HL-60 (cell line): ENCODE measurements around the gene DPEP2.

ENCODE experiments used
- CTCF ChIP-seq: IDR thresholded peaks from one replicate; pipeline ENCODE4 v1.5.1; 2011; ENCODE audit warnings: low read length, control low read depth, inconsistent platforms; ENCODE audit not compliant: insufficient read depth
- GABPA ChIP-seq: IDR thresholded peaks from 2 replicates; pipeline ENCODE4 v1.6.1; 2012; ENCODE audit warnings: low read depth
- POLR2AphosphoS5 ChIP-seq: IDR thresholded peaks from 2 replicates; pipeline ENCODE4 v1.6.1; 2012; ENCODE audit warnings: low read depth

DNA sequence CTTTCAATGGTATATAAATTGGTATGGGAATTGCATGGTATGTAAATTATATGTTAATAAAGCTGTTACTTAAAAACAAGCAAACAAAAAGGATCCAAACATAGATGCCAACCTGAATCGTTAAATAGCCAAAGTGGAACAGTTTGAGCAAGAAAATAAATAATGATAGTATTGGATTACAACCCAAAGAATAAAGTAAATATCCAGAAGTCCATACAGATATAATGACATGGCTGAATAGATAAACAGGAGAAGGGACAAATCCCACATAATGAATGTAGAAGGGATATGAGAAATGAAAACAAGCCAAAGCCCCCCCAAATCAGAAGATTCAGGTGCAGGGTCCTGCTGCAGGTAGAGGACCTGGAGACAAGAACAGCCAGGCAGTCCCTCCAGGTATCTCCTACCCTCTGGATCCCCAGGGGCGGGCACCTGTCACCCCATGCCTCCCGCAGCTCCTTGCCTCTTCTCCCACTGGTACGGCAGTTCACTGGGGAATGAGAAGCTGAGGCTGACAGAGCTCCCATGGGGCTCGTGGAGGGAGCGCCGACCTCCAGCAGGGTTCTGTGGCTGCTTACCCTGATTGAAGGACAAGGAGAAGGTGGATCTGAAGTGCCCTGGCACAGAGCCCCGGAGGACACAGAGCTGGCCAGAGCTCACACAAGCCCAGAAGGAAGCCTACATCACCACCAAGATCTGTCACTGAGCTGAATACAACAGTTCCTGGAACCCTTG lies 45.5 kb downstream of the DPEP2 start:
- TF ChIP-seq CTCF (no peak), POLR2AphosphoS5 (no peak), GABPA (no peak)
